Measurements from ENCODE around the gene CAMKMT. TPM values are rescaled to one million over a fixed set of nuclear protein-coding genes. Genes with fewer than 3 reads are reported as not detected.

CAMKMT gene
- total and polyA plus RNA-seq, 9 of the 15 experiments (the other 6 are each of a cell fraction or from before 2014, with no cell fraction given) = 1.6 to 15.3 (median 7.4) TPM

DNA sequence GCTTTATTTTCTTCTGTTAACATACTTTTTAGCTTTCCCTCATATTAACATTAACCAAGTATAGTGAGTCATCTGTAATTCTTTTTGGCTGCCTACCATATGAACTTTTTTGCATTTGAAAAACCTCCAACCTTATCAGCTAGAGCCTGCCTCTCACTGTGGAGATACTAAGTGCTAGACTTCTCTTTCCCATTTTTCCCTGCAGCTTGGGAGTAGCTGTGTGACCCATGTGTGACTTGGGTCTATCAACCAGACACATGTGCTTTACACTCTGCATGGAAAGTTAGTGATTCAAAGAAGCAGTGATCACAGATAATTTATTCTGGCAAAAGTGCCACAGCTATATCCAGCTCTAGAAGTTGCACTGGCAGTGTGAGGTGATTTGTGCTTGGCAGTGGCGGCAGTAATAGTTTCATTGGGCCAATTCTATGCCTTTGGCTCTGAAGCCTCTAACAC lies 36.7 kb upstream of the CAMKMT start (continued):
- TF ChIP-seq, protein P1, sequence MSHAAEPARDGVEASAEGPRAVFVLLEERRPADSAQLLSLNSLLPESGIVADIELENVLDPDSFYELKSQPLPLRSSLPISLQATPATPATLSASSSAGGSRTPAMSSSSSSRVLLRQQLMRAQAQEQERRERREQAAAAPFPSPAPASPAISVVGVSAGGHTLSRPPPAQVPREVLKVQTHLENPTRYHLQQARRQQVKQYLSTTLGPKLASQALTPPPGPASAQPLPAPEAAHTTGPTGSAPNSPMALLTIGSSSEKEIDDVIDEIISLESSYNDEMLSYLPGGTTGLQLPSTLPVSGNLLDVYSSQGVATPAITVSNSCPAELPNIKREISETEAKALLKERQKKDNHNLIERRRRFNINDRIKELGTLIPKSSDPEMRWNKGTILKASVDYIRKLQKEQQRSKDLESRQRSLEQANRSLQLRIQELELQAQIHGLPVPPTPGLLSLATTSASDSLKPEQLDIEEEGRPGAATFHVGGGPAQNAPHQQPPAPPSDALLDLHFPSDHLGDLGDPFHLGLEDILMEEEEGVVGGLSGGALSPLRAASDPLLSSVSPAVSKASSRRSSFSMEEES (CRISPR knock-in tag; IDR thresholded peaks at IDR 0.05) = no peak
- TF ChIP-seq PTTG1 (tag; IDR thresholded peaks at IDR 0.05; ENCODE audit: low read depth) (no peak), MNT (conservative IDR thresholded peaks at IDR 0.05) (peak; percentile 22 to 34; a peak in 1 of 4 replicates), TCF3 (CRISPR knock-in tag; IDR thresholded peaks at IDR 0.05) (peak; percentile 75), HDAC1 (IDR thresholded peaks at IDR 0.05) (0 out of 4 replicates have a peak, but pooled peaks of 1 of the 2 experiments have one; percentile 39), NFE2L1 (tag; IDR thresholded peaks at IDR 0.05; ENCODE audit: borderline replicate concordance, low read depth) (no peak), COPS2 (conservative IDR thresholded peaks at IDR 0.05) (no peak), SRSF3 (IDR thresholded peaks at IDR 0.05; ENCODE audit: insufficient read depth, low read length) (no peak), GTF2F1 (IDR thresholded peaks at IDR 0.05; ENCODE audit: low read depth, low read length) (no peak), FOSL1 (tag; conservative IDR thresholded peaks at IDR 0.05) (peak; percentile 62), CGGBP1 (CRISPR knock-in tag; IDR thresholded peaks at IDR 0.05) (no peak), TCF7 (IDR thresholded peaks at IDR 0.05; ENCODE audit: borderline replicate concordance) (no peak), ELF2 (CRISPR knock-in tag; IDR thresholded peaks at IDR 0.05) (no peak), ZNF830 (CRISPR knock-in tag; IDR thresholded peaks at IDR 0.05) (no peak), JUND (IDR thresholded peaks at IDR 0.05; ENCODE audit: borderline replicate concordance, low read depth, low read length) (peak; percentile 36; the same call in 1 of the 2 replicates), JUND (tag; IDR thresholded peaks at IDR 0.05; ENCODE audit: borderline replicate concordance, low read depth, low read length) (peak; percentile 22; the same call in 1 of the 3 replicates), CHD1 (IDR thresholded peaks at IDR 0.05; ENCODE audit: low read length) (no peak), ZNF395 (CRISPR knock-in tag; IDR thresholded peaks at IDR 0.05) (no peak), PPARD (CRISPR knock-in tag; IDR thresholded peaks at IDR 0.05) (no peak), ZNF133 (CRISPR knock-in tag; IDR thresholded peaks at IDR 0.05) (no peak), TRIM24 (IDR thresholded peaks at IDR 0.05) (peak in 1 of 2 experiments; percentile 13; a peak in 2 of 4 replicates), CBFA2T3 (IDR thresholded peaks at IDR 0.05) (peak; percentile 79), MEIS2 (IDR thresholded peaks at IDR 0.05; ENCODE audit: partially characterized antibody) (no peak), KLF6 (CRISPR knock-in tag; IDR thresholded peaks at IDR 0.05; ENCODE audit: borderline replicate concordance) (no peak), ZNF197 (CRISPR knock-in tag; IDR thresholded peaks at IDR 0.05; ENCODE audit: low read depth) (no peak)
